Measurements from ENCODE around the gene ELAPOR1. TPM values are rescaled to one million over a fixed set of nuclear protein-coding genes. Genes with fewer than 3 reads are reported as not detected.

ELAPOR1 gene
- total and polyA plus RNA-seq, 2 of the 4 experiments (the other 2 are of a cell fraction) = 0.54 to 1.6 TPM

DNA sequence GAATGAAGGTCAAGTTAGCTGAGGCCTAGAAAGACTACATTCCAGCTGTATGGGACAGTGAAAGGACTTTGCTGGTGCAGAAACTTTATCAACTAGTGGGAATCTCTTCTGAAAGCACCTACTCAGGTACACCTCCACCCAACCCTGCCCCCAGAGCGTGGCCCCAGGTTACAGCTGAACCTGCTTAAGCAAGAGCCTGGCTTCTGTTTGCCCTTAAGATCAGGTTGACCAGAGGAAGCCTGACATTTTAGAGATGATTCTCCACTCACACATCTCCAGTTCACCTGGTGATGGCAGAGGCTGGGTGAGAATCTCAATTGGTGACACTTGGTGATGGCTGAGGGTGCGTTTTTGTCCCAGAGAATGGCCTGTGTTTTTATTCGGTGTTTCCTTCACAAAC is 24.0 kb downstream of the ELAPOR1 start:
- no peak overlapping the region for H2BK120ac ChIP-seq (ENCODE audit: low read depth, low read length)
- intact Hi-C loops (cut with micrococcal nuclease) (no loop called here), in situ Hi-C loops (cut with MboI; ENCODE audit: low sequenced_read_pairs) (no loop called here), dilution Hi-C loops (cut with HindIII; ENCODE audit: low sequenced_read_pairs, unreplicated experiment) (no loop called here)
- H3K27me3 ChIP-seq (ENCODE audit: control insufficient read depth, insufficient read depth, low read length) = no peaks in the 10 kb centered on the region
- POLR2A ChIA-PET (ENCODE audit: unreplicated experiment) = no interaction called here
- H3K4me2 ChIP-seq (ENCODE audit: low read depth, low read length) = no peak overlapping the region
- H4K8ac ChIP-seq (ENCODE audit: low read depth in 2 of 2, low read length in 2 of 2) = no peak overlapping the region
- no peak overlapping the region for H2BK15ac ChIP-seq (ENCODE audit: low read depth, low read length)
- DNase-seq (no peak), ATAC-seq (ENCODE audit: low read depth) (no peak)
- H3K23ac ChIP-seq (ENCODE audit: low read depth, low read length) = no peak overlapping the region
- H3K9ac ChIP-seq (ENCODE audit: low read depth, low read length) = no peak overlapping the region
- no peak overlapping the region for H2AFZ ChIP-seq (replicated peaks; ENCODE audit: low read length, poor library complexity)
- TF ChIP-seq RCOR1 (IDR thresholded peaks at IDR 0.05; ENCODE audit: insufficient replicate concordance, low read length) = no peak
- no peak for TF ChIP-seq MXI1 (IDR thresholded peaks at IDR 0.05; ENCODE audit: borderline replicate concordance, low read depth, low read length)
- TF ChIP-seq MAFK (IDR thresholded peaks at IDR 0.05; ENCODE audit: low read depth, low read length) = no peak
- TF ChIP-seq, protein P1, sequence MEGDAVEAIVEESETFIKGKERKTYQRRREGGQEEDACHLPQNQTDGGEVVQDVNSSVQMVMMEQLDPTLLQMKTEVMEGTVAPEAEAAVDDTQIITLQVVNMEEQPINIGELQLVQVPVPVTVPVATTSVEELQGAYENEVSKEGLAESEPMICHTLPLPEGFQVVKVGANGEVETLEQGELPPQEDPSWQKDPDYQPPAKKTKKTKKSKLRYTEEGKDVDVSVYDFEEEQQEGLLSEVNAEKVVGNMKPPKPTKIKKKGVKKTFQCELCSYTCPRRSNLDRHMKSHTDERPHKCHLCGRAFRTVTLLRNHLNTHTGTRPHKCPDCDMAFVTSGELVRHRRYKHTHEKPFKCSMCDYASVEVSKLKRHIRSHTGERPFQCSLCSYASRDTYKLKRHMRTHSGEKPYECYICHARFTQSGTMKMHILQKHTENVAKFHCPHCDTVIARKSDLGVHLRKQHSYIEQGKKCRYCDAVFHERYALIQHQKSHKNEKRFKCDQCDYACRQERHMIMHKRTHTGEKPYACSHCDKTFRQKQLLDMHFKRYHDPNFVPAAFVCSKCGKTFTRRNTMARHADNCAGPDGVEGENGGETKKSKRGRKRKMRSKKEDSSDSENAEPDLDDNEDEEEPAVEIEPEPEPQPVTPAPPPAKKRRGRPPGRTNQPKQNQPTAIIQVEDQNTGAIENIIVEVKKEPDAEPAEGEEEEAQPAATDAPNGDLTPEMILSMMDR (conservative IDR thresholded peaks at IDR 0.05; ENCODE audit: low read depth, low read length) = no peak
- TF ChIP-seq POLR2A (IDR thresholded peaks at IDR 0.05; ENCODE audit: low read depth, low read length) = no peak
- no peak for TF ChIP-seq RFX5 (IDR thresholded peaks at IDR 0.05; ENCODE audit: low read depth, low read length)
- no peak for TF ChIP-seq BHLHE40 (IDR thresholded peaks at IDR 0.05; ENCODE audit: low read depth, low read length)
- no peak for TF ChIP-seq CEBPB (IDR thresholded peaks at IDR 0.05; ENCODE audit: low read depth, low read length)
- no peak for TF ChIP-seq MAZ (IDR thresholded peaks at IDR 0.05; ENCODE audit: borderline replicate concordance, low read depth, low read length)
- TF ChIP-seq FOS (IDR thresholded peaks at IDR 0.05; ENCODE audit: low read depth, low read length) = no peak
- TF ChIP-seq ELK1 (IDR thresholded peaks at IDR 0.05; ENCODE audit: borderline replicate concordance, low read depth, low read length) = no peak
- TF ChIP-seq NFE2L2 (IDR thresholded peaks at IDR 0.05; ENCODE audit: low read depth, low read length) = no peak
- TF ChIP-seq, protein P2, sequence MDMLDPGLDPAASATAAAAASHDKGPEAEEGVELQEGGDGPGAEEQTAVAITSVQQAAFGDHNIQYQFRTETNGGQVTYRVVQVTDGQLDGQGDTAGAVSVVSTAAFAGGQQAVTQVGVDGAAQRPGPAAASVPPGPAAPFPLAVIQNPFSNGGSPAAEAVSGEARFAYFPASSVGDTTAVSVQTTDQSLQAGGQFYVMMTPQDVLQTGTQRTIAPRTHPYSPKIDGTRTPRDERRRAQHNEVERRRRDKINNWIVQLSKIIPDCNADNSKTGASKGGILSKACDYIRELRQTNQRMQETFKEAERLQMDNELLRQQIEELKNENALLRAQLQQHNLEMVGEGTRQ (IDR thresholded peaks at IDR 0.05; ENCODE audit: low read depth, low read length) = no peak
- TF ChIP-seq SMC3 (IDR thresholded peaks at IDR 0.05; ENCODE audit: low read depth, low read length) = no peak
- H2BK5ac ChIP-seq (ENCODE audit: low read depth, low read length, poor library complexity, severe bottlenecking) = no peak overlapping the region
- H4K20me1 ChIP-seq (ENCODE audit: insufficient read depth, low read length) = no peaks in the 10 kb centered on the region
- H3K9me3 ChIP-seq (ENCODE audit: control insufficient read depth, insufficient read depth, low read length) = no peaks in the 10 kb centered on the region
- H2AK5ac ChIP-seq (ENCODE audit: low read depth, low read length) = no peak overlapping the region
- H3K36me3 ChIP-seq (ENCODE audit: control insufficient read depth, insufficient read depth, low read length) = no peaks in the 10 kb centered on the region
- H3K79me1 ChIP-seq (ENCODE audit: low read depth in 1 of 2, low read length in 2 of 2) = no peaks in the 10 kb centered on the region
- H3K18ac ChIP-seq (ENCODE audit: low read depth, low read length) = no peak overlapping the region
- H3K4me1 ChIP-seq (ENCODE audit: control insufficient read depth, insufficient read depth, low read length) = no peaks in the 10 kb centered on the region
- CTCF ChIA-PET = interaction anchor here (0.6 kb wide), 1 partner anchor 62 kb away, joined by 3 read pairs; no protein-coding TSS in a partner anchor
- H3K14ac ChIP-seq (replicated peaks; ENCODE audit: low read depth, low read length) = no peak overlapping the region
- no peak overlapping the region for H2AK9ac ChIP-seq (replicated peaks; ENCODE audit: low read depth, low read length, poor library complexity)
- H2BK20ac ChIP-seq (ENCODE audit: low read depth, low read length) = no peak overlapping the region
- no peak overlapping the region for H3K56ac ChIP-seq (ENCODE audit: extremely low read depth, insufficient read depth, low read length)
- no peak overlapping the region for H4K91ac ChIP-seq (ENCODE audit: insufficient read depth, low read depth, low read length)
- no TSS peak for BruUV-seq (replicated peaks)
- no peak overlapping the region for H3K27ac ChIP-seq (ENCODE audit: insufficient read depth, low read length)
- no peaks in the 10 kb centered on the region for H3K9me1 ChIP-seq (ENCODE audit: insufficient read depth, low read length)
- H3K4me3 ChIP-seq (ENCODE audit: insufficient read depth, low read depth, low read length) = no peak overlapping the region
- no CpG with 5 or more reads among the region's 3 CpGs for WGBS, 2 experiments (ENCODE audit: extremely low coverage in 2 of 2, insufficient read length in 1 of 2)
- no peak overlapping the region for H4K5ac ChIP-seq (ENCODE audit: low read depth, low read length)
- H3K4ac ChIP-seq (ENCODE audit: low read depth, low read length) = no peak overlapping the region

Measured in IMR-90 (cell line).